ENCODE measurements around the gene PLCL2. TPM values are rescaled to one million over a fixed set of nuclear protein-coding genes. Genes with fewer than 3 reads are reported as not detected.

PLCL2 gene
- total and polyA plus RNA-seq, 4 donors = 1.0 to 16.7 (median 7.1) TPM

GRCh38 chr3:17063596-17063995 is 178.8 kb downstream of the PLCL2 start:
- no peak for TF ChIP-seq CTCF (IDR thresholded peaks at IDR 0.05; ENCODE audit: control extremely low read depth, extremely low read depth)
- H3K4me1 ChIP-seq (ENCODE audit: control insufficient read depth in 5 of 5, insufficient read depth in 5 of 5, low read length in 5 of 5) = peaks cover 0 to 8% (median 0%) of the 10 kb centered on the region in 5 donors
- WGBS, 2 donors = 95 to 98% methylated on average over 3 of the region's 3 CpGs
- peaks cover 0 to 3% (median under 1%) of the 10 kb centered on the region in 4 donors for H3K36me3 ChIP-seq (ENCODE audit: control insufficient read depth in 4 of 4, insufficient read depth in 4 of 4, low read length in 4 of 4)
- no peak overlapping the region for H3K9ac ChIP-seq (ENCODE audit: insufficient read depth in 1 of 2, low read length in 2 of 2)
- DNase-seq (no peak), ATAC-seq (ENCODE audit: insufficient read depth, low FRiP score) (no peak)
- H3K4me3 ChIP-seq = no peak overlapping the region
- no peaks in the 10 kb centered on the region for H3K27me3 ChIP-seq (ENCODE audit: control insufficient read depth in 3 of 3, insufficient read depth in 3 of 3, low read length in 2 of 3)
- H3K27ac ChIP-seq (ENCODE audit: low read depth in 1 of 2, low read length in 1 of 2) = no peak overlapping the region
- no peaks in the 10 kb centered on the region for H3K9me3 ChIP-seq (ENCODE audit: control insufficient read depth in 4 of 4, insufficient read depth in 3 of 4, low read length in 3 of 4)

- Histone ChIP-seq H3K27ac (ENCODE audit: low read depth in 1 of 2, low read length in 1 of 2) (no peak overlapping the region), H3K36me3 (ENCODE audit: control insufficient read depth in 4 of 4, insufficient read depth in 4 of 4, low read length in 4 of 4) (peaks cover 0 to 13% (median under 1%) of the 10 kb centered on the region in 4 donors), H3K4me3 (no peak overlapping the region), H3K9ac (ENCODE audit: insufficient read depth in 1 of 2, low read length in 2 of 2) (no peak overlapping the region), H3K9me3 (ENCODE audit: control insufficient read depth in 4 of 4, insufficient read depth in 3 of 4, low read length in 3 of 4) (no peaks in the 10 kb centered on the region), H3K27me3 (ENCODE audit: control insufficient read depth in 3 of 3, insufficient read depth in 3 of 3, low read length in 2 of 3) (no peaks in the 10 kb centered on the region), H3K4me1 (ENCODE audit: control insufficient read depth in 5 of 5, insufficient read depth in 5 of 5, low read length in 5 of 5) (peaks cover 0 to 8% (median 0%) of the 10 kb centered on the region in 5 donors)
- no peak for TF ChIP-seq CTCF (IDR thresholded peaks at IDR 0.05; ENCODE audit: control extremely low read depth, extremely low read depth)
- ATAC-seq (ENCODE audit: insufficient read depth, low FRiP score) (no peak), DNase-seq (peak in 1 of 3 donors; percentile 20)
- 97 to 100% methylated on average over 2 of the region's 2 CpGs for WGBS, 2 donors
Observed at GRCh38 chr3:17065315-17065714, 180.6 kb downstream of the PLCL2 start.

GRCh38 chr3:17065881-17066280 is 181.1 kb downstream of the PLCL2 start:
- no peak overlapping the region for H3K27ac ChIP-seq (ENCODE audit: low read depth in 1 of 2, low read length in 1 of 2)
- peaks cover 0 to 10% (median 0%) of the 10 kb centered on the region in 5 donors for H3K4me1 ChIP-seq (ENCODE audit: control insufficient read depth in 5 of 5, insufficient read depth in 5 of 5, low read length in 5 of 5)
- no peak overlapping the region for H3K4me3 ChIP-seq
- peaks cover 0 to 13% (median under 1%) of the 10 kb centered on the region in 4 donors for H3K36me3 ChIP-seq (ENCODE audit: control insufficient read depth in 4 of 4, insufficient read depth in 4 of 4, low read length in 4 of 4)
- no peak for TF ChIP-seq CTCF (IDR thresholded peaks at IDR 0.05; ENCODE audit: control extremely low read depth, extremely low read depth)
- H3K27me3 ChIP-seq (ENCODE audit: control insufficient read depth in 3 of 3, insufficient read depth in 3 of 3, low read length in 2 of 3) = no peaks in the 10 kb centered on the region
- no peak overlapping the region for H3K9ac ChIP-seq (ENCODE audit: insufficient read depth in 1 of 2, low read length in 2 of 2)
- no peak for ATAC-seq (ENCODE audit: insufficient read depth, low FRiP score)
- 94 to 96% methylated on average over 4 of the region's 4 CpGs for WGBS, 2 donors
- no peaks in the 10 kb centered on the region for H3K9me3 ChIP-seq (ENCODE audit: control insufficient read depth in 4 of 4, insufficient read depth in 3 of 4, low read length in 3 of 4)
- no peak for DNase-seq

- peak overlapping the region in 1 of 2 donors; percentile 57 for H3K27ac ChIP-seq (ENCODE audit: low read depth in 1 of 2, low read length in 1 of 2)
- no peaks in the 10 kb centered on the region for H3K9me3 ChIP-seq (ENCODE audit: control insufficient read depth in 4 of 4, insufficient read depth in 3 of 4, low read length in 3 of 4)
- no peak for ATAC-seq (ENCODE audit: insufficient read depth, low FRiP score)
- H3K36me3 ChIP-seq (ENCODE audit: control insufficient read depth in 4 of 4, insufficient read depth in 4 of 4, low read length in 4 of 4) = peaks cover 0 to 13% (median under 1%) of the 10 kb centered on the region in 4 donors
- H3K4me3 ChIP-seq = no peak overlapping the region
- H3K4me1 ChIP-seq (ENCODE audit: control insufficient read depth in 5 of 5, insufficient read depth in 5 of 5, low read length in 5 of 5) = peaks cover 0 to 15% (median 0%) of the 10 kb centered on the region in 5 donors
- TF ChIP-seq CTCF (IDR thresholded peaks at IDR 0.05; ENCODE audit: control extremely low read depth, extremely low read depth) = no peak
- WGBS, 2 donors = 92 to 93% methylated on average over 4 of the region's 4 CpGs
- no peaks in the 10 kb centered on the region for H3K27me3 ChIP-seq (ENCODE audit: control insufficient read depth in 3 of 3, insufficient read depth in 3 of 3, low read length in 2 of 3)
- H3K9ac ChIP-seq (ENCODE audit: insufficient read depth in 1 of 2, low read length in 2 of 2) = no peak overlapping the region
- DNase-seq = no peak
Observed at GRCh38 chr3:17069754-17070153, 185.0 kb downstream of the PLCL2 start.
